ENCODE results near the gene CCSER1. TPM values are rescaled to one million over a fixed set of nuclear protein-coding genes. Genes with fewer than 3 reads are reported as not detected.

Gene CCSER1
- total RNA-seq, 1 experiment from 2014 or later: 0.05 TPM

GRCh38 chr4:90641861-90642599 is 514.8 kb downstream of the CCSER1 start:
- no peak for DNase-seq (ENCODE audit: low read depth, low spot score)
- H3K27me3 ChIP-seq (ENCODE audit: control insufficient read depth, insufficient read depth, low read length): no peaks in the 10 kb centered on the region
- in situ Hi-C loops (cut with HindIII; ENCODE audit: low pct_unique_long_range_greater_than_20kb, low sequenced_read_pairs): no loop called here
- no peaks in the 10 kb centered on the region for H3K36me3 ChIP-seq (ENCODE audit: control insufficient read depth, insufficient read depth, low read length)
- H3K9me3 ChIP-seq (ENCODE audit: control insufficient read depth, insufficient read depth, low read depth, low read length): no peaks in the 10 kb centered on the region
- no peak overlapping the region for H3K27ac ChIP-seq (ENCODE audit: low read length)
- TF ChIP-seq CTCF (IDR thresholded peaks at IDR 0.05) (no peak), REST (IDR thresholded peaks at IDR 0.05; ENCODE audit: insufficient read depth in 1 of 2, low read depth in 2 of 2, low read length in 1 of 2) (no peak)
- no peaks in the 10 kb centered on the region for H3K4me1 ChIP-seq (ENCODE audit: control insufficient read depth, insufficient read depth, low read length)
- ATAC-seq: no peak
- no peak overlapping the region for H3K4me3 ChIP-seq (ENCODE audit: low read depth in 2 of 2, low read length in 2 of 2)
- ChIA-PET CTCF (no interaction called here), POLR2A (no interaction called here)
- intact Hi-C loops (cut with micrococcal nuclease; ENCODE audit: unreplicated experiment): no loop called here
- no TSS peak for BruUV-seq (replicated peaks)

- H3K36me3 ChIP-seq (ENCODE audit: control insufficient read depth, insufficient read depth, low read length): no peaks in the 10 kb centered on the region
- CTCF ChIA-PET: no interaction called here
Observed at GRCh38 chr4:90643156-90643555, 516.0 kb downstream of the CCSER1 start.

More at GRCh38 chr4:90643156-90643555, 516.0 kb downstream of the CCSER1 start:
- no peak overlapping the region for H3K4me3 ChIP-seq (ENCODE audit: low read depth in 2 of 2, low read length in 2 of 2)
- H3K27me3 ChIP-seq (ENCODE audit: control insufficient read depth, insufficient read depth, low read length): no peaks in the 10 kb centered on the region
- H3K27ac ChIP-seq (ENCODE audit: low read length): no peak overlapping the region
- POLR2A ChIA-PET: no interaction called here
- no peaks in the 10 kb centered on the region for H3K9me3 ChIP-seq (ENCODE audit: control insufficient read depth, insufficient read depth, low read depth, low read length)
- no peak for TF ChIP-seq REST (IDR thresholded peaks at IDR 0.05; ENCODE audit: insufficient read depth in 1 of 2, low read depth in 2 of 2, low read length in 1 of 2)
- no peak for TF ChIP-seq POLR2AphosphoS5 (IDR thresholded peaks at IDR 0.05; ENCODE audit: low read depth, low read length)
- TF ChIP-seq TCF7L2 (IDR thresholded peaks at IDR 0.05; ENCODE audit: low read depth, low read length): no peak
- TF ChIP-seq CTCF (IDR thresholded peaks at IDR 0.05): no peak
- BruUV-seq (replicated peaks): no TSS peak
- in situ Hi-C loops (cut with HindIII; ENCODE audit: low pct_unique_long_range_greater_than_20kb, low sequenced_read_pairs): no loop called here
- ATAC-seq (no peak), DNase-seq (ENCODE audit: low read depth, low spot score) (no peak)
- intact Hi-C loops (cut with micrococcal nuclease; ENCODE audit: unreplicated experiment): no loop called here
- H3K4me1 ChIP-seq (ENCODE audit: control insufficient read depth, insufficient read depth, low read length): no peaks in the 10 kb centered on the region
